NB4 (cell line): ENCODE data around the gene IQCH.

Experiments
- DNase-seq: peaks from one replicate; pipeline ENCODE4 v3.0.0; 2010; ENCODE audit warnings: low read depth
- H3K4me3 ChIP-seq: one replicate; pipeline ENCODE4 v1.5.1; 2011; ENCODE audit warnings: mild to moderate bottlenecking, low read depth, low read length, moderate library complexity
- MYC ChIP-seq: IDR thresholded peaks from 2 replicates; pipeline ENCODE4 v1.6.1; 2011; ENCODE audit warnings: low read depth, low read length
- POLR2A ChIP-seq: IDR thresholded peaks from 2 replicates; pipeline ENCODE4 v1.6.1; 2011; ENCODE audit warnings: mild to moderate bottlenecking; ENCODE audit not compliant: insufficient read length; ENCODE audit errors: extremely low read depth
- TF ChIP-seq, protein P1 (sequence below): IDR thresholded peaks from one replicate; pipeline ENCODE4 v1.5.1; 2012; ENCODE audit warnings: low read depth, low read length
- TF ChIP-seq, protein P2 (sequence below): IDR thresholded peaks from 2 replicates; pipeline ENCODE4 v1.6.1; 2011; ENCODE audit warnings: low read depth, low read length

The IQCH gene

DNA sequence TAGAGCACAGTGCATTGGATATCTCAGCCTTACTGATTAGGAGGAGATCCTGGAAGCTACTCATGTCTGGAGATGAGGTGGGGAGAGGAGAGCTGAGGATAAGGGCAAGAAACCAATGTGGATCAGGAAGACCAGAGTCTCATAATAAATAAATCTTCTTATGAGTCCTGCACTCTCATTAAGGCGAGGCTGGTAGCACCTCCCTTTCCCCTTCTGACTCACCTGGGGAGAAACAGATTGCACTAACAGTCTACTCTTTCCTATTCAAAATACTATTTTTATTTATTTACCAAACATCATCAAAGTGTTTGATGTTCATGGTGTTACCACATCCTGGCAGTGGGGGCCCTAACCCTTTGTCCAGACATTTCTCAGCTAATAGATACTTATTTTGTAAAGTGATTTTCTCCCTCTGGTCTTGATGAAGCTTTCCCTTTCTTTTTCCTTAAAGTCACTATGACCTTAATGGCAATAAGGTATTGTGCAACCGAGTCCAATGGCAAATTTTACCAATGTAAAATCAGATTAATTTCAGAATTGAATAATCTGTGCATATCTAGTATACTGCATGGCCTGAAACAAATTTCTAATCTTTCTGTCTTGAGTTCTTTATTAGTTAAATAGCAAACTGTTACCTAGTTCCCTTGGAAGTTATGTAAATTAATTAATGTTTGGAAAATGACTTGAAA, 81.1 kb downstream of the IQCH start:
- no peak for DNase-seq
- no peak for TF ChIP-seq POLR2A
- no peak overlapping the region for H3K4me3 ChIP-seq

DNA sequence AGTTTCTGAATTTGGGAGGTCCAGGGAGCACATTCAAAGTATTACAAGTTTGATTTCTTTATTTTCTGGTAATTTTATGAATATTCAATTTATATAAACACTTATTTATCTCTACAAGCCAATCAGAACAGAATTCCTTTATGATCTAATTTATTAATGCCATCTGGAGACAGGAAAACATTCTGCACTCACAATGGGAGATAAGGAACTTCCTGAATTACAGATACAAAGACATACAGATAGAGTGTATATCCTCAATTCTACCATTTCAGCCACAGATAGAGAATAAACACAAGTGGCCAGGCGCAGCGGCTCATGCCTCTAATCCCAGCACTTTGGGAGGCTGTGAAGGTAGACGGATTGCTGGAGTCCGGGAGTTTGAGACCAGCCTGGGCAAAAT, 86.0 kb downstream of the IQCH start:
- H3K4me3 ChIP-seq: no peak overlapping the region
- no peak for DNase-seq
- TF ChIP-seq, protein P1, sequence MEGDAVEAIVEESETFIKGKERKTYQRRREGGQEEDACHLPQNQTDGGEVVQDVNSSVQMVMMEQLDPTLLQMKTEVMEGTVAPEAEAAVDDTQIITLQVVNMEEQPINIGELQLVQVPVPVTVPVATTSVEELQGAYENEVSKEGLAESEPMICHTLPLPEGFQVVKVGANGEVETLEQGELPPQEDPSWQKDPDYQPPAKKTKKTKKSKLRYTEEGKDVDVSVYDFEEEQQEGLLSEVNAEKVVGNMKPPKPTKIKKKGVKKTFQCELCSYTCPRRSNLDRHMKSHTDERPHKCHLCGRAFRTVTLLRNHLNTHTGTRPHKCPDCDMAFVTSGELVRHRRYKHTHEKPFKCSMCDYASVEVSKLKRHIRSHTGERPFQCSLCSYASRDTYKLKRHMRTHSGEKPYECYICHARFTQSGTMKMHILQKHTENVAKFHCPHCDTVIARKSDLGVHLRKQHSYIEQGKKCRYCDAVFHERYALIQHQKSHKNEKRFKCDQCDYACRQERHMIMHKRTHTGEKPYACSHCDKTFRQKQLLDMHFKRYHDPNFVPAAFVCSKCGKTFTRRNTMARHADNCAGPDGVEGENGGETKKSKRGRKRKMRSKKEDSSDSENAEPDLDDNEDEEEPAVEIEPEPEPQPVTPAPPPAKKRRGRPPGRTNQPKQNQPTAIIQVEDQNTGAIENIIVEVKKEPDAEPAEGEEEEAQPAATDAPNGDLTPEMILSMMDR: no peak
- TF ChIP-seq POLR2A: no peak
- TF ChIP-seq MYC: no peak
- TF ChIP-seq, protein P2, sequence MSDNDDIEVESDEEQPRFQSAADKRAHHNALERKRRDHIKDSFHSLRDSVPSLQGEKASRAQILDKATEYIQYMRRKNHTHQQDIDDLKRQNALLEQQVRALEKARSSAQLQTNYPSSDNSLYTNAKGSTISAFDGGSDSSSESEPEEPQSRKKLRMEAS: no peak

DNA sequence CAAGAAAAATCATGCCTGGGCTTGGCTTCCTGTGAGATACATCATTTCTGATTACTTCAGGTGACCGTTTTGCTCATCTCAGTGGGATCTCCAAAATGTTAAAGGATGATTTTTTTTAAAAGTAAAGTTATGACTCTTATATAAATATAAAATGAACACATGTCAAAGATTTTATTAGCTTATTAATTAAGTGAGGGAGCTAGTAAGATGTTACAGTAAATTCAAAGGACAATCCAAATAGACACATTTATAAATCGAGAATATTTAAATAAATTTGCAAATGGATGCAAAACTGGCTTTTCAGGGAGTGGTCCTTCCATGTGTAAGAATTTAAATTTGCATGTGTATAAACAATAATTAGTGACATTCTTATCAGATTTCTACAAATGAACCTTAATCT, 87.0 kb downstream of the IQCH start:
- TF ChIP-seq, protein P1: no peak
- no peak for TF ChIP-seq POLR2A
- no peak for TF ChIP-seq MYC
- TF ChIP-seq, protein P2: no peak
- no peak for DNase-seq
- H3K4me3 ChIP-seq: no peak overlapping the region

DNA sequence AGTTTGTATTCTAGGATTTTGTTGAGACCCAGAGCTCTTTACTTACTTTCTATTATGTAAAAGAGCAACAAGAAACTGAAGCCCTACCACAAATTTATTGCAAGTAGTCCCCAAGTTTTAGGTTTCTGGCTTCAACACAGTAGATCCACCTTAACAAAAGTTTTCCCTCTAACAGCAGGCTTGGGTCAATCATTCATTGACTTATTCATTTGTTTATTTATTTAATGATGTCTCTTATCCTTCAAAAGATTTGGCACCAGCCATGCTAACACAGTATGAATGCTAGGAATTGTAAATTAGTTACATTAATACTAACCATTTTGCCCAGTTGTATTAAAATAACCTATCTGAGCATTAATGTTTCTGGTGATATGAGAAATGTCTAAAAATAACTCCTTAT, 88.6 kb downstream of the IQCH start:
- no peak for TF ChIP-seq MYC
- TF ChIP-seq, protein P1: no peak
- no peak for DNase-seq
- no peak overlapping the region for H3K4me3 ChIP-seq

DNA sequence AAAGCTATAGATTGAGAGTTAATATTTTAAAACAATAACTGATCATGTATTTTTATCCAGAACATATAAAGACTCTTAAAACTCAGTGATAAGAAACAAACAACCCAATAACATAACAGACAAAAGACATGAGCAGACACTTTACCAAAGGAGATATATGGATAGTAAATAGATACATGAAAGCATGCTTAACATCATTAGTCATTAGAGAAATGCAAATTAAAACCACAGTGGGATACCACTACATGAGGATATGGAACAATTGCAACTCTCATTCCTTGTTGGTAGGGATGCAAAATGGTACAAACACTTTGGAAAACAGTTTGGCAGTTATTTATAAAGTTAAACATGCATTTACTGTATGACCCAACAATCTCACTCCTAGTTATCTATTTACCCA, 95.0 kb downstream of the IQCH start:
- DNase-seq: no peak
- TF ChIP-seq, protein P2: no peak
- TF ChIP-seq, protein P1: no peak
- no peak overlapping the region for H3K4me3 ChIP-seq

DNA sequence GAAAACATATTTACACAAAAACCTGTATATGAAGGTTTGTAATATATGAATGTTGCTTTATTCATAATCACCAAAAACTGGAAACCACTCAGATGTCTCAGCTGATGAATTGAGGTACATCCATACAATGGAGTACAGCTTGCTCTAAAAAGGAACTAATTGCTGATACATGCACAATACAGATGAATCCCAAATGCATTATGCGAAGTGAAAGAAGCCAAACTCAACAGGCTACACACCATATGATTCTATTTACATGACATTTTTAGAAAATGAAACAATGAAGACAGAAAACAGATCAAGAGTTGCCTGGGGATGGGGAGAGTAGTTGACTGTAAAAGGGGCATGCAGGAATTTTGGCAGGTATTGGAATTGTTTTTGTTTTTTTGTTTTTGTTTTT, 95.5 kb downstream of the IQCH start:
- TF ChIP-seq, protein P1: no peak
- no peak for TF ChIP-seq POLR2A
- DNase-seq: no peak

DNA sequence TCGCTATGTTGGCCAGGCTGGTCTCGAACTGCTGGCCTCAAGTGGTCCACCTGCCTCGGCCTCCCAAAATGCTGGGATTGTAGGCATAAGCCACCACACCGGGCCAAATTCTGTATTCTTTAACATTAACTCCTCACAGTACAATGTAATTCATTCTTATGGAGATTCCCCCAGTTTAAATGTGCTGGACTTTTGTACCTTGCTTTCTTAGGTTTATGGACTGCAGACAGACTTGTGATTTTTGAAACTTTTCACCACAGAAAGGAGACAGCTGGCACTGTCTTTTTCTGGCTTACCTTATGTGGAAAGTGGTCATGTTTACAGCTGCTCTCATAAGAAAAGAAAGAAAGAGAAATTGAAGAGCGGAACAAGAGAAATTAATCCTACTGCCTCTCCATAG, 103.8 kb downstream of the IQCH start:
- no peak overlapping the region for H3K4me3 ChIP-seq
- DNase-seq: no peak
- TF ChIP-seq POLR2A (no peak), MYC (no peak)
- TF ChIP-seq, protein P1: no peak
- TF ChIP-seq, protein P2: no peak

More for the DNA sequence above, 95.5 kb downstream of the IQCH start:
- H3K4me3 ChIP-seq: no peak overlapping the region
